HepG2 (cell line): ENCODE measurements around the gene TET2. TPM values are rescaled to one million over a fixed set of nuclear protein-coding genes. Genes with fewer than 3 reads are reported as not detected.

ENCODE experiments used
- FOXK1 ChIP-seq: sonication (generic); formaldehyde crosslinking; IDR thresholded peaks from 2 replicates; pipeline ENCODE4 v1.4.0; 2020; ENCODE audit warnings: low read depth, missing genetic modification reagents, borderline replicate concordance
- FOXP1 ChIP-seq, 2 experiments: fragments of 450-650 bp in 1 of 2; IDR thresholded peaks; 2 replicates each; pipeline ENCODE4 v1.6.1; 2017 to 2018; ENCODE audit warnings: antibody characterized with exemption in 1 of 2
- GABPA ChIP-seq, 2 experiments: IDR thresholded peaks; 2 replicates each; pipeline ENCODE4 v1.6.1; 2011 to 2016; ENCODE audit warnings: low read depth in 2 of 2, low read length in 1 of 2, missing biosample characterization in 1 of 2, missing genetic modification characterization in 1 of 2
- HOXA5 ChIP-seq: sonication (generic); formaldehyde crosslinking; IDR thresholded peaks from 2 replicates; pipeline ENCODE4 v1.4.0; 2020; ENCODE audit warnings: missing genetic modification reagents
- KDM1A ChIP-seq: IDR thresholded peaks from 2 replicates; pipeline ENCODE4 v1.6.1; 2016; ENCODE audit warnings: missing compliant biosample characterization
- KLF15 ChIP-seq: sonication (generic); formaldehyde crosslinking; IDR thresholded peaks from 2 replicates; pipeline ENCODE4 v1.8.1; 2023; ENCODE audit warnings: borderline replicate concordance, mild to moderate bottlenecking, inconsistent platforms, missing genetic modification reagents, mixed read lengths
- MED8 ChIP-seq: sonication (generic); formaldehyde crosslinking; IDR thresholded peaks from 2 replicates; pipeline ENCODE4 v1.8.1; 2023; ENCODE audit warnings: mild to moderate bottlenecking, missing genetic modification reagents; ENCODE audit not compliant: insufficient replicate concordance
- PTBP1 ChIP-seq: fragments of 200-400 bp; formaldehyde crosslinking; IDR thresholded peaks from 2 replicates; pipeline ENCODE4 v1.6.1; 2018; ENCODE audit warnings: low read length, low read depth; ENCODE audit not compliant: poor library complexity, severe bottlenecking
- SP1 ChIP-seq, 2 experiments: fragments of 450-650 bp in 1 of 2; sonication (generic) in 1 of 2; formaldehyde crosslinking in 1 of 2; IDR thresholded peaks; 2 replicates each; pipeline versions ENCODE4 v1.4.0 to v1.6.1; 2016 to 2020; ENCODE audit warnings: missing genetic modification reagents in 1 of 2
- SRSF4 ChIP-seq: fragments of 200-400 bp; formaldehyde crosslinking; IDR thresholded peaks from one replicate; pipeline ENCODE4 v1.6.1; 2018; ENCODE audit warnings: mild to moderate bottlenecking, low read depth, low read length, moderate library complexity; ENCODE audit not compliant: poor library complexity, severe bottlenecking
- ZFY ChIP-seq: sonication (generic); formaldehyde crosslinking; IDR thresholded peaks from 2 replicates; pipeline ENCODE4 v1.4.0; 2020; ENCODE audit warnings: missing genetic modification reagents
- ZNF44 ChIP-seq: sonication (generic); formaldehyde crosslinking; IDR thresholded peaks from 2 replicates; pipeline ENCODE4 v1.5.1; 2020; ENCODE audit warnings: mild to moderate bottlenecking, missing genetic modification reagents
- ZNF589 ChIP-seq: sonication (generic); formaldehyde crosslinking; conservative IDR thresholded peaks from 2 replicates; pipeline ENCODE4 v1.8.0; 2022; ENCODE audit warnings: mild to moderate bottlenecking, moderate library complexity, missing genetic modification reagents
- polyA plus RNA-seq, 8 experiments: library from polyadenylated mRNA; depleted of rRNA in 3 of 8; stranded (reverse) in 7 of 8; unstranded in 1 of 8; fragments of >200 nt; fragmentation: Illumina TruSeq in 4 of 8; extraction: Trizol in 4 of 8; gene quantifications; 2 replicates each; pipeline versions ENCODE4 v1.2.1 to v1.2.3, GENCODE V29; 2011 to 2016; ENCODE audit warnings: low read depth in 4 of 8, missing spikeins in 1 of 8, mixed read lengths in 1 of 8; ENCODE audit not compliant: insufficient read depth in 1 of 8
- total RNA-seq, 5 experiments: library from RNA; depleted of rRNA; stranded (reverse); fragments of >200 nt; fragmentation: Illumina TruSeq; extraction: Trizol; gene quantifications; 2 replicates each; pipeline ENCODE4 v1.2.3, GENCODE V29; 2016; ENCODE audit warnings: low read depth in 1 of 5
- TF ChIP-seq, protein P1 (sequence below): sonication (generic); formaldehyde crosslinking; IDR thresholded peaks from 2 replicates; pipeline ENCODE4 v1.4.0; 2020; ENCODE audit warnings: missing genetic modification reagents
- TF ChIP-seq, protein P2 (sequence below): sonication (generic); formaldehyde crosslinking; IDR thresholded peaks from 2 replicates; pipeline ENCODE4 v1.5.0; 2020; ENCODE audit warnings: mild to moderate bottlenecking, low read depth, missing genetic modification reagents, borderline replicate concordance
- TF ChIP-seq, protein P3 (sequence below): fragments of 450-650 bp; IDR thresholded peaks from 2 replicates; pipeline ENCODE4 v1.6.1; 2017; ENCODE audit warnings: mild to moderate bottlenecking
- TF ChIP-seq, protein P4 (sequence below): sonication (generic); formaldehyde crosslinking; IDR thresholded peaks from 2 replicates; pipeline ENCODE4 v1.4.0; 2020; ENCODE audit warnings: missing genetic modification reagents
- TF ChIP-seq, protein P5 (sequence below): sonication (generic); formaldehyde crosslinking; IDR thresholded peaks from 2 replicates; pipeline ENCODE4 v1.4.0; 2020; ENCODE audit warnings: missing genetic modification reagents, borderline replicate concordance
- TF ChIP-seq, protein P6 (sequence below): sonication (generic); formaldehyde crosslinking; IDR thresholded peaks from 2 replicates; pipeline ENCODE4 v1.4.0; 2020; ENCODE audit warnings: mild to moderate bottlenecking, missing genetic modification reagents, borderline replicate concordance

The TET2 gene
- total and polyA plus RNA-seq, 2 of the 13 experiments (the other 11 are each of a cell fraction or from before 2014, with no cell fraction given) = 4.7 to 4.8 TPM

DNA sequence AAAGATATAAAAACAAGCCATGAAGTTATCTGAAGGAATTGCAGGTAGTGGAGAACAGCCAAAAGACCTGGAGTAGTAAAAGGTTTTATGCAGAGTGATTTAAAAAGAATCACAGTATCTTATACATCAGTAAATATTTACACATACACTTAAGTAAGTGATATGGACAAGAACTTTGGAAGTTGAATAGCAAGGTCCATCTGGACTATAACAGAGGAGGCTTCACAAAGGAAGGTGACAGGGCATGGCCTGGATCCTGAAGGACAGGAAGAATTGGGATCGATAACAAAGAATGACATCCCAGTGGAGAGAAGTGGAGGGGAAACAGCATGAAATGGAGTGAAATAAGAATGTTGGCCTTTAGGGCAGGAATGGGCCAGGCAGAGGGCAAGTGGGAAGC, 46.2 kb downstream of the TET2 start (continued):
- TF ChIP-seq KDM1A (CRISPR knock-in tag) = 0 out of 2 replicates have a peak, but pooled peaks have one; percentile 23
- TF ChIP-seq HOXA5 = no peak
- TF ChIP-seq, protein P1, sequence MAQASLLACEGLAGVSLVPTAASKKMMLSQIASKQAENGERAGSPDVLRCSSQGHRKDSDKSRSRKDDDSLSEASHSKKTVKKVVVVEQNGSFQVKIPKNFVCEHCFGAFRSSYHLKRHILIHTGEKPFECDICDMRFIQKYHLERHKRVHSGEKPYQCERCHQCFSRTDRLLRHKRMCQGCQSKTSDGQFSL (CRISPR knock-in tag) = no peak
- no peak for TF ChIP-seq SRSF4
- TF ChIP-seq SP1 (IDR thresholded peaks at IDR 0.05) = no peak
- TF ChIP-seq SP1 (CRISPR knock-in tag; IDR thresholded peaks at IDR 0.05) = no peak
- no peak for TF ChIP-seq FOXP1 (IDR thresholded peaks at IDR 0.05)
- TF ChIP-seq FOXP1 (CRISPR knock-in tag; IDR thresholded peaks at IDR 0.05) = peak; percentile 30; the same call in 1 of the 2 replicates
- TF ChIP-seq MED8 (CRISPR knock-in tag) = no peak
- no peak for TF ChIP-seq PTBP1
- no peak for TF ChIP-seq FOXK1 (CRISPR knock-in tag)
- TF ChIP-seq, protein P2, sequence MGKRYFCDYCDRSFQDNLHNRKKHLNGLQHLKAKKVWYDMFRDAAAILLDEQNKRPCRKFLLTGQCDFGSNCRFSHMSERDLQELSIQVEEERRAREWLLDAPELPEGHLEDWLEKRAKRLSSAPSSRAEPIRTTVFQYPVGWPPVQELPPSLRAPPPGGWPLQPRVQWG (CRISPR knock-in tag) = no peak
- TF ChIP-seq ZFY (CRISPR knock-in tag) = no peak
- TF ChIP-seq, protein P3, sequence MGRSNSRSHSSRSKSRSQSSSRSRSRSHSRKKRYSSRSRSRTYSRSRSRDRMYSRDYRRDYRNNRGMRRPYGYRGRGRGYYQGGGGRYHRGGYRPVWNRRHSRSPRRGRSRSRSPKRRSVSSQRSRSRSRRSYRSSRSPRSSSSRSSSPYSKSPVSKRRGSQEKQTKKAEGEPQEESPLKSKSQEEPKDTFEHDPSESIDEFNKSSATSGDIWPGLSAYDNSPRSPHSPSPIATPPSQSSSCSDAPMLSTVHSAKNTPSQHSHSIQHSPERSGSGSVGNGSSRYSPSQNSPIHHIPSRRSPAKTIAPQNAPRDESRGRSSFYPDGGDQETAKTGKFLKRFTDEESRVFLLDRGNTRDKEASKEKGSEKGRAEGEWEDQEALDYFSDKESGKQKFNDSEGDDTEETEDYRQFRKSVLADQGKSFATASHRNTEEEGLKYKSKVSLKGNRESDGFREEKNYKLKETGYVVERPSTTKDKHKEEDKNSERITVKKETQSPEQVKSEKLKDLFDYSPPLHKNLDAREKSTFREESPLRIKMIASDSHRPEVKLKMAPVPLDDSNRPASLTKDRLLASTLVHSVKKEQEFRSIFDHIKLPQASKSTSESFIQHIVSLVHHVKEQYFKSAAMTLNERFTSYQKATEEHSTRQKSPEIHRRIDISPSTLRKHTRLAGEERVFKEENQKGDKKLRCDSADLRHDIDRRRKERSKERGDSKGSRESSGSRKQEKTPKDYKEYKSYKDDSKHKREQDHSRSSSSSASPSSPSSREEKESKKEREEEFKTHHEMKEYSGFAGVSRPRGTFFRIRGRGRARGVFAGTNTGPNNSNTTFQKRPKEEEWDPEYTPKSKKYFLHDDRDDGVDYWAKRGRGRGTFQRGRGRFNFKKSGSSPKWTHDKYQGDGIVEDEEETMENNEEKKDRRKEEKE = no peak
- TF ChIP-seq, protein P4, sequence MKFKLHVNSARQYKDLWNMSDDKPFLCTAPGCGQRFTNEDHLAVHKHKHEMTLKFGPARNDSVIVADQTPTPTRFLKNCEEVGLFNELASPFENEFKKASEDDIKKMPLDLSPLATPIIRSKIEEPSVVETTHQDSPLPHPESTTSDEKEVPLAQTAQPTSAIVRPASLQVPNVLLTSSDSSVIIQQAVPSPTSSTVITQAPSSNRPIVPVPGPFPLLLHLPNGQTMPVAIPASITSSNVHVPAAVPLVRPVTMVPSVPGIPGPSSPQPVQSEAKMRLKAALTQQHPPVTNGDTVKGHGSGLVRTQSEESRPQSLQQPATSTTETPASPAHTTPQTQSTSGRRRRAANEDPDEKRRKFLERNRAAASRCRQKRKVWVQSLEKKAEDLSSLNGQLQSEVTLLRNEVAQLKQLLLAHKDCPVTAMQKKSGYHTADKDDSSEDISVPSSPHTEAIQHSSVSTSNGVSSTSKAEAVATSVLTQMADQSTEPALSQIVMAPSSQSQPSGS (CRISPR knock-in tag) = 0 out of 2 replicates have a peak, but pooled peaks have one; percentile 20
- no peak for TF ChIP-seq GABPA (IDR thresholded peaks at IDR 0.05; ENCODE audit: low read depth, low read length)
- no peak for TF ChIP-seq GABPA (CRISPR knock-in tag; IDR thresholded peaks at IDR 0.05; ENCODE audit: low read depth)
- TF ChIP-seq ZNF589 (CRISPR knock-in tag) = no peak
- TF ChIP-seq, protein P5, sequence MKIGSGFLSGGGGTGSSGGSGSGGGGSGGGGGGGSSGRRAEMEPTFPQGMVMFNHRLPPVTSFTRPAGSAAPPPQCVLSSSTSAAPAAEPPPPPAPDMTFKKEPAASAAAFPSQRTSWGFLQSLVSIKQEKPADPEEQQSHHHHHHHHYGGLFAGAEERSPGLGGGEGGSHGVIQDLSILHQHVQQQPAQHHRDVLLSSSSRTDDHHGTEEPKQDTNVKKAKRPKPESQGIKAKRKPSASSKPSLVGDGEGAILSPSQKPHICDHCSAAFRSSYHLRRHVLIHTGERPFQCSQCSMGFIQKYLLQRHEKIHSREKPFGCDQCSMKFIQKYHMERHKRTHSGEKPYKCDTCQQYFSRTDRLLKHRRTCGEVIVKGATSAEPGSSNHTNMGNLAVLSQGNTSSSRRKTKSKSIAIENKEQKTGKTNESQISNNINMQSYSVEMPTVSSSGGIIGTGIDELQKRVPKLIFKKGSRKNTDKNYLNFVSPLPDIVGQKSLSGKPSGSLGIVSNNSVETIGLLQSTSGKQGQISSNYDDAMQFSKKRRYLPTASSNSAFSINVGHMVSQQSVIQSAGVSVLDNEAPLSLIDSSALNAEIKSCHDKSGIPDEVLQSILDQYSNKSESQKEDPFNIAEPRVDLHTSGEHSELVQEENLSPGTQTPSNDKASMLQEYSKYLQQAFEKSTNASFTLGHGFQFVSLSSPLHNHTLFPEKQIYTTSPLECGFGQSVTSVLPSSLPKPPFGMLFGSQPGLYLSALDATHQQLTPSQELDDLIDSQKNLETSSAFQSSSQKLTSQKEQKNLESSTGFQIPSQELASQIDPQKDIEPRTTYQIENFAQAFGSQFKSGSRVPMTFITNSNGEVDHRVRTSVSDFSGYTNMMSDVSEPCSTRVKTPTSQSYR (CRISPR knock-in tag) = no peak
- TF ChIP-seq, protein P6, sequence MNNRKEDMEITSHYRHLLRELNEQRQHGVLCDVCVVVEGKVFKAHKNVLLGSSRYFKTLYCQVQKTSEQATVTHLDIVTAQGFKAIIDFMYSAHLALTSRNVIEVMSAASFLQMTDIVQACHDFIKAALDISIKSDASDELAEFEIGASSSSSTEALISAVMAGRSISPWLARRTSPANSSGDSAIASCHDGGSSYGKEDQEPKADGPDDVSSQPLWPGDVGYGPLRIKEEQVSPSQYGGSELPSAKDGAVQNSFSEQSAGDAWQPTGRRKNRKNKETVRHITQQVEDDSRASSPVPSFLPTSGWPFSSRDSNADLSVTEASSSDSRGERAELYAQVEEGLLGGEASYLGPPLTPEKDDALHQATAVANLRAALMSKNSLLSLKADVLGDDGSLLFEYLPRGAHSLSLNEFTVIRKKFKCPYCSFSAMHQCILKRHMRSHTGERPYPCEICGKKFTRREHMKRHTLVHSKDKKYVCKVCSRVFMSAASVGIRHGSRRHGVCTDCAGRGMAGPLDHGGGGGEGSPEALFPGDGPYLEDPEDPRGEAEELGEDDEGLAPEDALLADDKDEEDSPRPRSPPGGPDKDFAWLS = no peak
- TF ChIP-seq ZNF44 (CRISPR knock-in tag) = no peak
- no peak for TF ChIP-seq KLF15
